IgD-negative memory B cell (primary cell): Measurements from ENCODE around the gene CFAP58. TPM values are rescaled to one million over a fixed set of nuclear protein-coding genes. Genes with fewer than 3 reads are reported as not detected.
"Not testable (repeated sequence)": the region's sequence is repeated elsewhere in the genome, so short reads cannot be mapped to it uniquely, and the experiment has no call there.

Source experiments
- H3K27ac Mint-ChIP-seq, 3 donors: one replicate each; pipeline ENCODE4 v1.8.0; 2020 to 2022; ENCODE audit warnings: mild to moderate bottlenecking in 3 of 3, mixed read lengths in 3 of 3, moderate library complexity in 1 of 3
- H3K27me3 Mint-ChIP-seq: one replicate; pipeline ENCODE4 v1.8.0; 2021; ENCODE audit warnings: mixed read lengths
- H3K36me3 Mint-ChIP-seq: one replicate; pipeline ENCODE4 v1.8.0; 2020; ENCODE audit warnings: mild to moderate bottlenecking, mixed read lengths
- H3K4me1 Mint-ChIP-seq, 3 donors: one replicate each; pipeline ENCODE4 v1.8.0; 2020 to 2022; ENCODE audit warnings: mixed read lengths in 3 of 3, mild to moderate bottlenecking in 1 of 3
- H3K4me3 Mint-ChIP-seq, 4 donors: one replicate each; pipeline ENCODE4 v1.8.0; 2020 to 2022; ENCODE audit warnings: mild to moderate bottlenecking in 4 of 4, mixed read lengths in 4 of 4, moderate library complexity in 3 of 4
- H3K9me3 Mint-ChIP-seq, 3 donors: one replicate each; pipeline ENCODE4 v1.8.0; 2020 to 2021; ENCODE audit warnings: mixed read lengths in 3 of 3, mild to moderate bottlenecking in 1 of 3
- polyA plus RNA-seq: library from polyadenylated mRNA; unstranded; fragments of 300-500 nt; fragmentation: Illumina TruSeq; gene quantifications from one replicate; pipeline ENCODE4 v1.2.3, GENCODE V29; 2021

Gene CFAP58
- polyA plus RNA-seq, 1 donor from 2014 or later: not detected

DNA sequence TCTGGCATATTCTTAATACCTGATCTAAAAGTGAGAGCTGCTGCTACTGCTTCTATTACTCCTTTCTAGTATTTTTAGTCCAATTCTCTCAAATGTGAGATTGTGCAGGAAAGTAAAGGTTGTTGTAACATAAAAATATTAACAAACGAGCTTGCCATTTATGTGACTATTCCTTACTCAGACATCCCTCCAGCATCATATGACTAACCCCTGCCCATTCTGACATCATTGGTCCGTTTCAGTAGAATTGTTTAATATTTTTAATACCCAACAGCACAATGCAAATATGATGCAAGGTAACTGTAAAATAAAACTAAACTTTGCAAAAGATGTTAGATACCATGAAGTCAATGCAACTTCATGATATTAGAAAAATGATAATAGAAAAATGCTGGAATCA is 83.6 kb downstream of the CFAP58 start:
- Mint-ChIP-seq H3K27ac (no peak overlapping the region), H3K4me1 (no peaks in the 10 kb centered on the region), H3K4me3 (no peak overlapping the region), H3K27me3 (peaks cover 4% of the 10 kb centered on the region), H3K36me3 (no peaks in the 10 kb centered on the region), H3K9me3 (peaks cover 0 to 2% (median 0%) of the 10 kb centered on the region in 3 donors)

DNA sequence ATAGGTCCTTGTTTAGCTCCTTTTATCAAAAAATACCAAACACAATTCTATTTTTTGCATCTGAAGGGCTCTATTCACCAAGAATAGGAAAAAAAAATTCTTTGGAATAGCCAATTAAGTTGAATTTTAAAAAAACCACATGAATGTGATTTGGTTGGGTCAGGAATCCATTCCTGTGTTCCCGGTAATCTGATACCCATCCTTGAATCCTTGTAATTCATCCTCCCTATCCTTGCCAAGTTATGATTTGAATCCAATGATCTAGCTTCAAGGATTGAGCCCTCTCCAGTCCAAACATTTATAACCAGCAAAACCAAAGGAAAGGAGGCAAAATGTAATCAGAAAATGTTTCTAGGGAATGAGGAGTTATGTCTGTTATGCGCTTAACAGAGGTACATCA is 86.6 kb downstream of the CFAP58 start:
- H3K27ac Mint-ChIP-seq: no peak overlapping the region

DNA sequence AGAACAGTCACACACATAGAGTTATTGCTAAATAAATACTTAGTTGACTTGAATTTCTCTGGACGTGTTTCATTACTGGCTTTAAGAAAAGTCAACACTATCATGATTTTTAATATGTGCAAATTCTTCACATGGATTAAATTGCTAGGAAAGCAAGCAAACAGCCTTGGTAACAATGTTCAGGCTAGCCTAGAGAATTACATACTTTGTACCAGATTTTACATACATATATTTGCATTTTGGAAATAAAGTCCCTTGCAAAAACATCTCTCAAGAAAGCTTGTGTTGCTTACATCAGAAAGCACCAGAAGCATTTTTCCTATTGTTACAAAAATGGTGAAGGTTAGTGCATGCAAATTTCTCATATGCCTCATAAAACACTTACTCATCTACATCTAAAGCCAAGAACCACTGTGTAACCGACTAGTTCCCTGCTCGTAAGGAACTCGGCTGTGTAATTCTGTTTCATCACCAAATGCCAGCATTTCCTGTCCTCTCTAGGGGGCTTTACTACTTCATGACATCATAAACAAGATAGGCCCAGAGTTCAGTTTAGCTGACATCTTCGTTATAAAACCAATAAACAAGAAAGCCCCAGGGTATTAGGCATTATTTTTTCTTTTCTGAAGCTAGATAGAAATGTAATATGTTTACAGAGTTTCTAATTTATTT is 87.8 kb downstream of the CFAP58 start:
- H3K9me3 Mint-ChIP-seq: no peaks in the 10 kb centered on the region
- H3K27ac Mint-ChIP-seq: no peak overlapping the region
- H3K4me3 Mint-ChIP-seq: no peak overlapping the region
- no peaks in the 10 kb centered on the region for H3K4me1 Mint-ChIP-seq
- peaks cover 2% of the 10 kb centered on the region for H3K27me3 Mint-ChIP-seq
- H3K36me3 Mint-ChIP-seq: no peaks in the 10 kb centered on the region

More for the DNA sequence above, 86.6 kb downstream of the CFAP58 start:
- Mint-ChIP-seq H3K36me3 (no peaks in the 10 kb centered on the region), H3K4me3 (no peak overlapping the region), H3K9me3 (peaks cover 0 to 2% (median 0%) of the 10 kb centered on the region in 3 donors), H3K4me1 (no peaks in the 10 kb centered on the region), H3K27me3 (peaks cover 2% of the 10 kb centered on the region)

DNA sequence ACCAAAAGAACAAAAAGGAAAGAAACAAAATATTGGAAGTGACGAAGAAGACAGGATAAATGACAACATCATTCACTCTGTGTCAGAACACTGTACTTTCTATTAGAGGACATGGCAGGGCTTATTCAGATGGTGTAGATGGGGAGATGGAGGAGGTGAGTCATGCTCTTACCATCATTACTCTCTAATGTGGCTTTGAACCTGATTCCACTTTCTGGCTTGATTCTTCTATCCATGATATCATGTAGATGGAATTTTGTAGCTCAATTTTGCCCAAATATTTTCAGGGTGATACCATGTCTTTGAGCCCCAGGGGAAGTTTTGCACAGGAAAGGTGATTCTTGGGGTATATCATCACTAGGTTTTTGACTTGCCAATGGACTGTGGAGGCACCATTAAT is 91.7 kb downstream of the CFAP58 start:
- H3K27ac Mint-ChIP-seq: no peak overlapping the region

DNA sequence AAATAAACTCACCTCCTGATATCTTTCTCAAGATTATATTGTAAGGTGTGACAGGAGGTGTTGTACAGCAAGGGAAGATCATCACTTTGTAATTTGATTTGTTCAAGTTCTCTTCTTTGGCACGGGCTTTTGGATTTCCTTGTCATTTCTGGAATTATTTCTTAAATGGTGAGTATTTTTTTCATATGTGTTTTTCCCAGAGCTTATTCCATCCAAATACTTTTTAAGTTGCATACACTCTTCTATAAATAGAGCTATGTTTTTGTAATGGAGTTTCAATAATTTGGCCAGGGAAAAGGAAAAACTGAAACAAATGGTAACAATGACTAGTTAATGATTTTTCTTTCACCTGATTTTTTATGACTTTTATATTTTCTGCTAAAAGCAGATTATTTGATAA is 92.5 kb downstream of the CFAP58 start:
- no peaks in the 10 kb centered on the region for H3K36me3 Mint-ChIP-seq
- H3K4me3 Mint-ChIP-seq: no peak overlapping the region
- H3K27me3 Mint-ChIP-seq: peaks cover 4% of the 10 kb centered on the region
- H3K9me3 Mint-ChIP-seq: no peaks in the 10 kb centered on the region
- H3K4me1 Mint-ChIP-seq: no peaks in the 10 kb centered on the region
- peak overlapping the region in 1 of 3 donors; percentile 2 for H3K27ac Mint-ChIP-seq

More for the DNA sequence above, 91.7 kb downstream of the CFAP58 start:
- H3K4me1 Mint-ChIP-seq: no peaks in the 10 kb centered on the region
- no peak overlapping the region for H3K4me3 Mint-ChIP-seq
- H3K27me3 Mint-ChIP-seq: peaks cover 4% of the 10 kb centered on the region
- H3K9me3 Mint-ChIP-seq: no peaks in the 10 kb centered on the region
- no peaks in the 10 kb centered on the region for H3K36me3 Mint-ChIP-seq

DNA sequence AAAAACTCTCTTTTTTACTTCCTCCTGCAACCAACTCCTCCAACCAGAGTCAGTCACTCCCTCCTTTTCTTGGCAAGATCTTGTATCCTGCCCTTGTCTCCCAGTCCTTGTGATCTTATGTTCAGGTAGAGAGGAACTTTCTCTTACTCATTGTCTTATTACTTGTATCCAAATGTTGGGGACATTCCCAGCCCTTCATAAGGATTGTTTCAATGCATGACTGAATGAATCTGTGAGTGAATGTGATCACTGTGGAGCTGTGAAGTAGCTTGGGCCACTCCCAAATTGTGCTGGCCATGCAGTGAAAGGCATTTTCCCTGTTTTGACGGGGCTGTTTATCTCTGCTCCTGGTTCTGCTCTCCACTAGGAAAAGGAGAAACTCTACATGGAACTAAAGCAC is 93.7 kb downstream of the CFAP58 start:
- H3K4me3 Mint-ChIP-seq: no peak overlapping the region
- no peaks in the 10 kb centered on the region for H3K9me3 Mint-ChIP-seq
- H3K4me1 Mint-ChIP-seq: no peaks in the 10 kb centered on the region
- no peaks in the 10 kb centered on the region for H3K36me3 Mint-ChIP-seq
- peaks cover 4% of the 10 kb centered on the region for H3K27me3 Mint-ChIP-seq
- H3K27ac Mint-ChIP-seq: no peak overlapping the region

DNA sequence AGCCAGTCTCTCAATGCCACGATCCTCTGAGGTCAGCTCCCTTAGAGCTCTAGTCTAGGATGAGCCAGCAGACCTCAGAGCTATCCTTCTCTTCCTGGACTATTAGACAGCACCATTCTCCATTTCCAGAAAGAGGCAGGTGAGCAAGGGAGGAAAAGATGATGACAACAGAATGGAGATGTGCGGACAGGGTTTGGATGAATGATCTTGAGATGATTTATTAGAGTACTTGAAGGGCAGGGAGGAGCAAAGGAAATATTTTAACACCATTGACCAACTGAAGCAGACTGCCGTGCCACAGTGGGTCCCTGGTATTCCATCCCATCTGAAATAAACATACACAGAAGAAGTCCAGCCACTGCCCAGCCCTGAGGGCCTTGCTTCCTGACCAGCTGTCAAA is 94.3 kb downstream of the CFAP58 start:
- H3K4me1 Mint-ChIP-seq: no peaks in the 10 kb centered on the region
- no peak overlapping the region for H3K27ac Mint-ChIP-seq
- peaks cover 4% of the 10 kb centered on the region for H3K27me3 Mint-ChIP-seq
- H3K4me3 Mint-ChIP-seq: no peak overlapping the region
- H3K36me3 Mint-ChIP-seq: no peaks in the 10 kb centered on the region
- no peaks in the 10 kb centered on the region for H3K9me3 Mint-ChIP-seq

DNA sequence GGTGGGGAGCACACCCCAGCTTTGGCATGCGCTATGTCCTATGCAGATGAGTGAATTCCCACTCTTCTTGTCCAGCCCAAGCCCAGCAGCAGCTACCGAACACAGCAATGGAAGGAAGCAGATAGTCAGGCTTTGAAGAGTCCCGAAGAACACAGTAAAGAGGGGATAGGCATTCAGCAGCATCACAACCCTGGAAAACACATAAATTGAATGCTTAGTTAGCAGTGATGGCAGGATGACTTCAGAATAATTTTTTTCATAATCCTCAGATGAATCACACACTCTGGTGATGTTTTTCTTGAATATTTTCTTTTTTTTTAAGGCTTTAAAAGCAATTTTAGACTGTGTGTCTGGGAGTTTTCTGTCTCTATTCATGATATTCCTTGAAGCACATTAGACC is 95.8 kb downstream of the CFAP58 start:
- Mint-ChIP-seq H3K9me3 (no peaks in the 10 kb centered on the region), H3K27me3 (peaks cover 4% of the 10 kb centered on the region), H3K27ac (peak overlapping the region in 1 of 3 donors; percentile 43), H3K4me3 (no peak overlapping the region), H3K4me1 (no peaks in the 10 kb centered on the region), H3K36me3 (no peaks in the 10 kb centered on the region)

DNA sequence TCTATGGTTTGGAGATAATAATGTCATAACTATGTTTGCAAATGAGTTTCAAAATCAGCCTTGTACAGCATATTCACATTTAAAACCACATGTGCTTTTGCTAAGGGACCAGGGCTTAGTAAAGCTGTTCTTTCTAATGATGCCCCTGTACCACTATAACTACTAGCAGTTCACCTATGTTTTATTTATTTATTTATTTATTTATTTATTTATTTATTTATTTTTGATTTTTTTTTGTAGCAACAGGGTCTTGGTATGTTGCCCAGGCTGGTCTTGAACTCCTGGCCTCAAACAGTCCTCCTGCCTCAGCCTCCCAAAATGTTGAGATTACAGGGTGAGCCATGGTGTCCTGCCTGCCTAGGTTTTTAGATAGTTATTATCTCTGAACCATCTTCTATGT is 96.9 kb downstream of the CFAP58 start:
- H3K27me3 Mint-ChIP-seq: peaks cover 3% of the 10 kb centered on the region
- H3K4me1 Mint-ChIP-seq: no peaks in the 10 kb centered on the region

DNA sequence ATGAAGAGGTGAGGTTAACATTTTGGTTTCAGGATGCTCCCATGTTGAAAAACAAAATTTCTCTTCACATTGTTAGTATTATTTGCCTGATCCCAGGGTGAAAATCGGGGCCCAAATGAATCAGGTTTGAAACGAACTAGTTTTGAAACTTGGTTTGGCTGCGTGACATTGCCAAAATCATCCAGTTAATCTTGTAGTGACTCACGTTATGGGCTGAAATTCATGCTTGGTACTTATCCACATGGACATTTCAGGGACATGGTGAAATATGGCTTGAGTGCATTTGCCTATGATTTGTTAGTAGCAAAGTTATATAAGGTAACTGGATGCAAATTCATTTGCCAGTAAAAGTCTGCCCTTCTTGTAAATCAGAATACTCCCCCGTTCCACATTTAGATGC is 97.3 kb downstream of the CFAP58 start:
- peaks cover 3% of the 10 kb centered on the region for H3K27me3 Mint-ChIP-seq
- no peak overlapping the region for H3K4me3 Mint-ChIP-seq
- H3K9me3 Mint-ChIP-seq: no peaks in the 10 kb centered on the region

More for the DNA sequence above, 96.9 kb downstream of the CFAP58 start:
- Mint-ChIP-seq H3K36me3 (no peaks in the 10 kb centered on the region), H3K9me3 (no peaks in the 10 kb centered on the region), H3K4me3 (no peak overlapping the region), H3K27ac (no peak overlapping the region)

DNA sequence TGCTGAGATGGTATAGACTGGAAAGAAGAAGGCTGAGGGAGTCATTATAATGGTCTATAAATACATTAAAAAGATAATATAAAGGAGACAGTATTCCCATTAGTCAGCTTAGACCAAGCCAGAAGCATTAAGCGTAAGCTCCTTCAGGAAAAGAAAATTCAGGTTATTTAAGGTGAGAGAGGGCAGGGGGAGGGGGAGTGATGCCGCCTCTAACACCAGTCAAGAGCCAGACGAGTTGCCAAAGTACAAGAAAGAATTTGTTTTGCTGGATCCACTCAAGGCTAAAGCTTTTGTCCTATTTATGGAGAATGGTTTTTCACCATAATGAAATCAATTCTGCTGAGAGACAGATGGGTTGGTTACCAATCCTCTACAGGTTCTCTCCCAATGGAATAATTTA is 99.3 kb downstream of the CFAP58 start:
- H3K4me1 Mint-ChIP-seq: no peaks in the 10 kb centered on the region
- H3K27ac Mint-ChIP-seq: no peak overlapping the region
- H3K36me3 Mint-ChIP-seq: no peaks in the 10 kb centered on the region
- H3K4me3 Mint-ChIP-seq: no peak overlapping the region
- no peaks in the 10 kb centered on the region for H3K9me3 Mint-ChIP-seq
- peaks cover 5% of the 10 kb centered on the region for H3K27me3 Mint-ChIP-seq

More for the DNA sequence above, 97.3 kb downstream of the CFAP58 start:
- no peaks in the 10 kb centered on the region for H3K36me3 Mint-ChIP-seq
- no peak overlapping the region for H3K27ac Mint-ChIP-seq
- H3K4me1 Mint-ChIP-seq: no peaks in the 10 kb centered on the region

DNA sequence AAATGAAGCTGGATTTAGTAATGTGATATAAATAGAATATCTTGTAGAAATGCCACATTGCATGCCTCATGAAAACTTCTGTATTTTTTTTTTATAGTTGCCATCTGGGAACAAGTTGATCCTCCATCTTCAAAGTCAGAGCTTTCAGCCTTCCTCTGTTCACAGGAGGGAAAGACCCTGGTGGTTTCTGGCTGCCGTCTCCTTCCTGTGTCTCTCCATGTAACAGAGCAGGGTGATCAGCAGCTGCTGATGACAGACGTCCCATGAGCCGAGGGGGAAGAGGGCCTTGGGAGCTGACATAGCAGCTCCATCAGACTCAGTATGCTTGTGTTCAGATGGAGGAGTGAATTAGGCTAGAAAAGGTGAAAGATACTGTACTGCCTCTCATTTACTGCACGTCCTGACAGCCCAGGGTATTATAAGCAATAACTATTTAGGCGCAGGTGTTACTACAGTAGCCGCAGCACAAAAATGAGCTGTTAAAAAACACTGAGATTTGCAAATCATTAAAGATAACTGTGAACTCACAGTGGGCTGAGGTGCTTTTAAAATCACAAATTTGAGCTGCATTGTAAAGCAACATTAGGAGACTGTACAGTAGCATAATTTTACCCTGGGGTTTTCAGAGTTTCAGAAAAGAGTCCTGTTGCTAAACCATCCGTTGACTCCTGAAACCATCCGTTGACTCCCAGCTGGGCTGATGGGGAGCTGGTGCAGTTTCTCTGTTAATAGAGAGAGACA is 103.3 kb downstream of the CFAP58 start:
- Mint-ChIP-seq H3K36me3 (no peaks in the 10 kb centered on the region), H3K4me3 (no peak overlapping the region), H3K4me1 (no peaks in the 10 kb centered on the region), H3K27me3 (peaks cover 4% of the 10 kb centered on the region), H3K27ac (no peak overlapping the region), H3K9me3 (peaks cover 0 to 2% (median 0%) of the 10 kb centered on the region in 3 donors)

DNA sequence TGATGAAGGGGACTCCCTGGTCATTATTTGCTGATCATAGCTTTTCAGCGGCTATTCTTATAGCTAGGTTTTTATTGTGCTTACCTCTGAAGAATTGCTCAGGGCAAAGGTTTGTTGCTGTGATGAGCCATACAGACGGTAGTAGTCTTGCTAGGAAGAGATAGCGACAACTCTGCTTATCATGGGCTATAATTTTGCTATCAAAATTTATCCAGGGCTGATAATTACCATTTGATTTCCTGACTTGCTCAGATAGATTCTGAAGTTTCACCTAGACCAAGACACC is 103.9 kb downstream of the CFAP58 start:
- no peaks in the 10 kb centered on the region for H3K36me3 Mint-ChIP-seq
- H3K27me3 Mint-ChIP-seq: peaks cover 4% of the 10 kb centered on the region
- H3K9me3 Mint-ChIP-seq: peaks cover 0 to 2% (median 0%) of the 10 kb centered on the region in 3 donors
- no peaks in the 10 kb centered on the region for H3K4me1 Mint-ChIP-seq
- no peak overlapping the region for H3K27ac Mint-ChIP-seq
- H3K4me3 Mint-ChIP-seq: no peak overlapping the region

DNA sequence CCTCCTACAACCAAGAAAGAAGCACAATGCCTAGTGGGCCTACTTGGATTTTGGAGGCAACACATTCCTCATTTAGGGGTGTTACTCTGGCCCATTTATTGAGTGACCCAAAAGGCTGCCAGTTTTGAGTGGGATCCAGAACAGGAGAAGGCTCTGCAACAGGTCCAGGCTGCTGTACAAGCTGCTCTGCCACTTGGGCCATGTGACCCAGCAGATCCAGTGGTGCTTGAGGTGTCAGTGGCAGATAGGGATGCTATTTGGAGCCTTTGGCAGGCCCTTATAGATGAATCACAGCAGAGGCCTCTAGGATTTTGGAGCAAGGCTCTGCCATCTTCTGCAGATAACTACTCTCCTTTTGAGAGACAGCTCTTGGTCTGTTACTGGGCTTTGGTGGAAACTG is 111.9 kb downstream of the CFAP58 start:
- not testable (repeated sequence) for H3K36me3 Mint-ChIP-seq, H3K4me3 Mint-ChIP-seq

DNA sequence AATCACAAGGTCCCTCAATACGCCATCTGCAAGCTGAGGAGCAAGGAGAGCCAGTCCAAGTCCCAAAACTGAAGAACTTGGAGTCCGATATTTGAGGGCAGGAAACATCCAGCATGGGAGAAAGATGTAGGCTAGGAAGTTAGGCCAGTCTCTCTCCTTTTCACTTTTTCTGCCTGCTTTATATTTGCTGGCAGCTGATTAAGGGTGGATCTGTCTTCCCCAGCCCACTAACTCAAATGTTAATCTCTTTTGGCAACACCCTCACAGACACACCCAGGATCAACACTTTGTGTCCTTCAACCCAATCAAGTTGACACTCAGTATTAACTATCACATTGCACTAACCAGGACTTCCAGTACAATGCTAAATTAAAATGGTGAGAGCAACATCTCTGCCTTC is 115.2 kb downstream of the CFAP58 start:
- not testable (repeated sequence) for H3K27me3 Mint-ChIP-seq, H3K9me3 Mint-ChIP-seq, H3K4me3 Mint-ChIP-seq, H3K27ac Mint-ChIP-seq, H3K36me3 Mint-ChIP-seq, H3K4me1 Mint-ChIP-seq

More for the DNA sequence above, 111.9 kb downstream of the CFAP58 start:
- not testable (repeated sequence) for H3K9me3 Mint-ChIP-seq, H3K27me3 Mint-ChIP-seq, H3K4me1 Mint-ChIP-seq, H3K27ac Mint-ChIP-seq

DNA sequence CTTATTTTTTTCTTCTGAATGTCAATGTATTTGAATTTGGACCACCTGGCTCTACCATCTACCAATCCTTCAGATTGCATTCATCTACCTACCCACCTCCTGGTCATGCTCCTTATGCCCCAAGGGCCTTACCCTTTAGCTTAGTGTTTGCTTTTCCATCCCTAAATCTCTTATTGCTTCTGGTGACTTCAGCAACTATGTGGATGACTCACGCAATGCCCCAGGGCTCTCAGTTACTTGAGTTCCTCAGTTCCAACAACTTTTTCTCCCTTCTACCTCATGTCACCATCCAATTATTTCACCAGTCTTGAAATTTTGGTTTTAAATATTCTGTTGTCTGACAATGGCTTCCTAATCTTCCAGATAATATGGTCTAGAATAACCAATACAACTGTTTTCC is 118.9 kb downstream of the CFAP58 start:
- H3K27me3 Mint-ChIP-seq: peaks cover 12% of the 10 kb centered on the region
- no peak overlapping the region for H3K4me3 Mint-ChIP-seq
- H3K4me1 Mint-ChIP-seq: no peaks in the 10 kb centered on the region
- H3K9me3 Mint-ChIP-seq: peaks cover 0 to 7% (median 2%) of the 10 kb centered on the region in 3 donors
- no peaks in the 10 kb centered on the region for H3K36me3 Mint-ChIP-seq
- no peak overlapping the region for H3K27ac Mint-ChIP-seq
